Amniotic stem cell (primary cell): ENCODE results near the gene CACNG5.

Experiments used
- DNase-seq: peaks from one replicate; lab custom pipeline; 2025; lab: John Stamatoyannopoulos, UW

The CACNG5 gene

DNA sequence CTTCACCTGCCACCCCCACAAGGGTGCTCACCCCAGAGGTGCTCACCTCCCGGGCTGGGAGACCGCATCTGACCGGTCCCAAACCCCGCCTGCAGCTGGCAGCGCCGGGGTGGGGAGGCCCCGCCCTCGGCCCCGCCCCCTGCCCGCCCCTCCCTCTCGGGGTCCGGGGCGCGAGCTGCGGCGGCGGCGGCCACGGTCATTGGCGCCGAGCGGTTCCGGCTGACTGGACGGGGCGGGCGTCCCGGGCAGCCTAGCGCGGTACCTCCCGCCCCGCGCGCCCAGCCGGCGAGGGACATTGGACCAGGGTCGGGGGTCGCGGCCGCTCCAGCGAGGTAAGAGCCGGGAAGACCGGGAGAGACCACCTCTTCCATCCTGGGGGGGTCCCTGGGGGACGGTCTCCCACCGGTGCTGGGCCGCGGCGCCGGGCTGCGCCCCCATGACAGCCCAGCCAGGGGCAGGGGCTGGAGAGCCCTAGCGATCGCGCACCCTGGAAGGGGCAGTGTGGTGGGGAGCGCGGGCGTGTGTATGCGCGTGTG lies at the start of gene CACNG5:
Gene CACNG5, plus strand, starts transcription at position 199 of the 536 bp plus-strand sequence. CDS start 42,216 bp downstream, outside the sequence.
- DNase-seq, result no peak

GRCh38 chr17:66786107-66786506 lies 48.8 kb upstream of the CACNG5 start:
- DNase-seq, result no peak

- no peak for DNase-seq
Observed at GRCh38 chr17:66787914-66788313, 47.0 kb upstream of the CACNG5 start.

DNA sequence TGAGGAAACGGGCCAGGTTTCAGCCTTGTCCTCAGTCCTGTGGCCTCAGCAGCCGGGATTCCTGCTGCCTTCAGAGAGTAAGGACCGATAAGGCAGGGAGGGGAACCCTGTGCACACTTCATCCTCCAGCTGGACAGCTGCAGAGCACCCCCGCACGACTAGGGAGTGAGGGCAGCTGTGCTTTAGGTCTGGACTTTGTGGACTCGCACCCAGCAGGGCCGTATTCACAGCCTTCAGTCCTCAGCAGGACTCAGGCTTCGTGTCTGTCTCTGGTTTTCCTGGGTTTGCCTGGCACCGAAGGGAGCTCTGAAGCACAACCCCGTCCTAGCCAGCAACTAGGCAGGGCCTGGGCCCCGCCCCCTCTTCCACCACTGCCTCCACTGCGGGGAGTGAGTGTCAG lies 45.8 kb upstream of the CACNG5 start:
- no peak for DNase-seq

DNA sequence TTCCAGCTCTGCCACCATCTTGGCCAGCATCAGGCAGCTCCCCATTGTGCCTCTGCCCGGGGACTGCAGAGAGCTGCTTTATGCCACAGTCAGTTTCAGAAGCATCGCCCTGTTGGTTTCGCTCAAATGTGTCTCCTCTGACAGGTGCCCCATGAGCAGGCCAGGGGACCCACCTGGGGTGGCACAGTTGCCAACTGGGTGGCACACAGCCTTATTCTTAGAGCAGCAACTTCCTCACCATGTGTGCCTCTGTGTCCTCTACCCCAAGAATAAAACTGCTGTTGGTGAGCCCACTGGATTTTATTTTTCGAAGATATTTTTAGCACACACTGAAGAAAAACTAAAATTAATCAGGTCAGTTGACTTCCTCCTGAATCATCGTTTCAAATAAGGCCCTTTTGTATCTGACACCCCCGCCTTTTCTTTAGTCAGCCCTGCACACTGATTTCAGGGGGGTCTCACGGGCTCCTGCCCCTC lies 44.9 kb upstream of the CACNG5 start:
- DNase-seq, result no peak

- DNase-seq, result no peak
Observed at GRCh38 chr17:66790501-66791061, 44.3 kb upstream of the CACNG5 start.

DNA sequence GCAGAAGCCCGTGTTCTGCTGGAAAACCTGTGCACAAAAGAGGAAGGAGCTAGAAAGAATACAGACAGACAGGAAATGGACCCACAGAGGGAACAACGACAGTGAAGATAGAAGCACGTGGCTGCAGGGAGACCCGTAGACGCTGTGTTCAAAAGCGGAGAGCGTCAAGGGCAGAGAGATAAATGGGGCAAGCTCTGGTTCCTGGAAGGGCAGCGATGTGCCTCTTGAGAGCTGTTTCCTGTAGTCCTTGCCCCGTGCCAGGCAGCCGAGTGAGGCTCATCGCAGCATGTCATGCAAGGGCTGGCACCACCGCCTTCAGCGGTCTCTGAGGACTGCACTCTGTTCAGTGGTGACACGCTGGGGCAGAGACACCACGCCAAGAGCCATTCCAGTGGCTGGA lies 43.6 kb upstream of the CACNG5 start:
- no peak for DNase-seq

GRCh38 chr17:66793814-66794213 lies 41.1 kb upstream of the CACNG5 start:
- DNase-seq, result no peak

GRCh38 chr17:66795486-66795885 lies 39.4 kb upstream of the CACNG5 start:
- no peak for DNase-seq

DNA sequence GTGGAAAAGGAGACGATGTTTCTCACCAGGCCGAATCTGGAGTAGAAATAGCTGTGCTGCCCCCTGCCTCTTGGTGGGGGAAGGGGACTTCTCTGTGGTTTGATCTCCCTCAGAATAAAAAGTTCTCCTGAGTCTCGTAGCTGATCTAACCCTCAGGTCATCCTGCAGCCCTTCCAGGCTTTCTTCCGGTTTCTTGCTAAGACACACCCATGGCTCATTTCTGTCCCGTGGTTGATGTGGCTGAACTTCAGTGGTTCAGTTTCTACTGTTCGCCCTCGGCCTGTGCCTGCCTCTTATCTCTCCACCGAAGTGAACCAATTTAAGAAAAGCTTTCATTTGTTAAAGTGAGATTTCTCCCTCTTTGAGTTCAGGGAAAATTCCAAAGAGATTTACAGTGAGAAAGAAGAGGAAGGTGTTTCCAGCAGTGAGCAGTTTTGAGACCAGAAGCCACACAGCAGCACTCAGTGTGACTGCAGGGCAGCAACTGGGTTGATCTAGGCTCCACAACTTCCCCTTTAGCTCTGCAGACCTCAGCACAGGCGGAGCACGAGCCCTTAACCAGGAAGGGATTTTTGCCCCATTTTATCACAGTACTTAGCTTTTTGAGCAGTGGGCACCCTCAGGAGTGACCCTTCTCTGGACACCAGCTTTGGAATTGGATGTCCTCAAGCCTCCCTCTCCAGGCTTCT lies 34.9 kb upstream of the CACNG5 start:
- no peak for DNase-seq

GRCh38 chr17:66803474-66803951 lies 31.4 kb upstream of the CACNG5 start:
- no peak for DNase-seq

GRCh38 chr17:66805567-66805966 lies 29.4 kb upstream of the CACNG5 start:
- no peak for DNase-seq

- no peak for DNase-seq
Observed at GRCh38 chr17:66807182-66807581, 27.7 kb upstream of the CACNG5 start.

DNA sequence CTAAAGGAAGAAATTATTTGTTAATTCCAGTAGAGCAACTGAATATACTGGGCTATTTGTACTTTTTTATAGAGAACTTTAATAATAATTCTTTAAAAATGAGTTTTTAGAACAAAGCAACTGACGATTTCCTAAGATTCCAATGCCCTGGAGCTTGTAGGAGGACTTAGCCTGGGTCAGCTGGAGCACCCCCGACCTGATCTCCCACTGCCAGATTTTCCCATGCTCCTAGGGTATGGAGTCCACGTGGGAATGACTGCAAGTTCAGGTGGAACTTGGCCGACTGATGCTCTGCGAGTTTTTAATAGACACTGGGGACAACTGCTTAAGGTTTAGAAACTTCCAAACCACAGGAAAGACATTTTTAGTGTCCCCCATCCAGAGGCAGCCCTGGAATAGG lies 25.5 kb upstream of the CACNG5 start:
- DNase-seq, result no peak

- DNase-seq, result no peak
Observed at GRCh38 chr17:66810951-66811682, 23.8 kb upstream of the CACNG5 start.

DNA sequence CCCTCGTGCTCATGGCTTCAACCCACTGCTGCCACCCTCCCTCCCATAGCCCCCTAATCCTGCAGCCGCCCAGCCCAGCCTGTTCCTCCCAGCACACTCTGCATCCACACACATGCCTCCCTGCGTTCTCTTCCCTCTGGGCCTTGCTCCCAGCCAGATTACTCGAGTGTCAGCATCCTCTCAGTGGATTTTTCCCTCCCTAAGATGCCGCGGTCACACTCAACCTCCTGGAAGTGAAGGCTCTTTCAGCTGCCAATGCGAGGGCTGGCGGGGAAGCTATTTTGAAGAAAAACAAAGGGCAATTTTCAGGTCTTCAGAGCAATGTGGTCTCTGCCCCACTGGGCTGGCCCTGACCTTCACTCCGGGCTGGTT lies 23.2 kb upstream of the CACNG5 start:
- no peak for DNase-seq

- DNase-seq, result no peak
Observed at GRCh38 chr17:66812571-66812970, 22.3 kb upstream of the CACNG5 start.

DNA sequence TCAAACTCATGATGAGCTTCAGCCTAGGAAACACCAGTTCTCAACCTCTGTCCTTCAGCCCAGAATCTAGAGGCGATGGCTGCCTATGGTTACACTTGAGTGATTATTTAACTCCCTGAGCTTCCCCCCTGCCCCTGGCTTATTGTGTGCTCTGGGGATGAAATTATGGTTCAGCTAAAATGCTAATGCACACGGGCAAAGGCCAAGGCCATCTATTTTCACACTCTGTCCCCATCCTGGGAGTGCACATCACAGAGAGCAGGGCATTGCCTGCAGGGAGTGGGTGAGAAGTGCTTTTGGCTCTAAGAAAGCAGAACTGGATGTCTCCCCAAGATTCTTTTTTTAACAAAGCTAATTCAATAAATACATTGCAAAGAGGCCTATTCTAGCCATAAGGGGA lies 21.6 kb upstream of the CACNG5 start:
- no peak for DNase-seq

DNA sequence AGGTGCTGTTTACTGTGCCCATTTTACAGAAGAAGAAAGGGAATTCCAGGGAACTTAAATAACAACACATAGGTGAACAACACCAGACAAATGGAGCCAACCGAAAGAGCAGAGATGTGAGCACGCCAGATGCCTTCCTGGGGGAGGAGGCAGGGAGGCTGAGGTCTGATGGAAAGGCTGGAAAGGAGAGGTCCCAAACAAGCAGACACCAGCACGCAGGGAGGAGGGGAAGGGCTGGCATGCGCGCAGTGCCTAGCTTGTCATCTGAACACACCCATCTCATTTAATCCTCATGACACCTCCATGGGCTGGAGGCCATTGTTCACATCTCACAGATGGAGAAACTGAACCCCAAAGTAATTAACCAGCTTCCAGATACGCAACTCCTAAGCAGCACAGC lies 20.9 kb upstream of the CACNG5 start:
- DNase-seq, result no peak

GRCh38 chr17:66814570-66814969 lies 20.3 kb upstream of the CACNG5 start:
- DNase-seq, result no peak

DNA sequence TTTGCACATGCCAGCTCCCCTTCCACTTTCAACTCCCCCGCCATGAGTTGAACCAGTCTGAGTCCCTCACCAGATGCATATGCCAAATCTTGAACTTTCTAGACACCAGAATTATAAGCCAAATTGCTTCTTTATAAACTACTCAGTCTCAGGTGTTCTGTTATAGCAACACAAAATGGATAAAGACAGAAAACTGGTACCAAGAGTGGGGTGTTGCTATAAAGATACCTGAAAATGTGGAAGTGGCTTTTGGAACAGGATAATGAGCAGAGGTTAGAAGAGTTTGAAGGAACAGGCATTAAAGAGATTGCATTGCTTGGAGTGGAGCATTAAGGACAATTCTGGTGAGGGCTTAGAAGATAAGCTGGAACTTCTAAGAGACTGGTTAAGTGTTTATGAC lies 17.2 kb upstream of the CACNG5 start:
- no peak for DNase-seq

DNA sequence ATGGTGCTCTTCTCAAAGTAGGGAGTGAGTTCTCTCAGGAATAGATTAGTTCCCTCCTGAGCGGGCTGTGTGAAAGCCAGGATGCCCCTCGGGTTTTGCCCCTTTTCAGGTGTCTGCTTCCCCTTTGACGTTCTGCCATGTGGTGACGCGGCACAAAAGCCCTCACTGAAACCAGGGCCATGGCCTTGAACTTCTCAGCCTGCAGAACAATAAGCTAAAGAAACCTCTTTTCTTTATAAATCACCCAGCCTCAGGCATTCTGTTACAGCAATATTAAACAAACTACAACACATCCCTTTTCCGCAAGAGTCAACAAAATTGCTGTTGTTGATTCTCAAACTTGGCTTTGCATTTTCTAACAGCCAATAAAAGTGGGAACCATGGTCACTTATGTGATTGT lies 15.5 kb upstream of the CACNG5 start:
- DNase-seq, result no peak

- DNase-seq, result no peak
Observed at GRCh38 chr17:66822009-66822408, 12.9 kb upstream of the CACNG5 start.
